Inflammatory macrophage treated with lipopolysaccharide for 4 hours (primary cell): Measurements from ENCODE around the gene EIF2AK3.
"Not testable (repeated sequence)": the region's sequence is repeated elsewhere in the genome, so short reads cannot be mapped to it uniquely, and the experiment has no call there.

Experiments used
- DNase-seq: peaks from one replicate; pipeline ENCODE4 v3.0.0-alpha.2; 2020

EIF2AK3 gene

DNA sequence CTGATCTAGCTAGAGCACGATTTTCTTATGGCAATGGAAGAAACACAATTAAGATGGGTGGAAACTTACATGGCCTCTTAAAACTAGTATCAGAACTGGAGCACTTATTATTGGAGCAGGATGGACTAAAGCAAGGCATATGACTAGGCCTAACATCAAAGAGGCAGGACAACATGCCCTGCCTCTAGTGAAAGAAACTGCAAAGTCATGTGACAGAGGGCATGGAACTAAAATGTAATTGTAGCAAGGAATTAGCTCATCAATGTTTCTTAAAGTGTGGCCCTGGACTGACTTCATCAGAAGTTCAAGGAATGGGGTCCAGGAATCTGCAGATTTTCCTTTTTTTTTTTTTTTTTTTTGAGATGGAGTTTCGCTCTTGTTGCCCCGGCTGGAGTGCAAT, 5.3 kb upstream of the EIF2AK3 start:
- no peak for DNase-seq

- DNase-seq, result no peak
These were observed 1.3 kb upstream of the EIF2AK3 start for GRCh38 chr2:88628571-88628939.

DNA sequence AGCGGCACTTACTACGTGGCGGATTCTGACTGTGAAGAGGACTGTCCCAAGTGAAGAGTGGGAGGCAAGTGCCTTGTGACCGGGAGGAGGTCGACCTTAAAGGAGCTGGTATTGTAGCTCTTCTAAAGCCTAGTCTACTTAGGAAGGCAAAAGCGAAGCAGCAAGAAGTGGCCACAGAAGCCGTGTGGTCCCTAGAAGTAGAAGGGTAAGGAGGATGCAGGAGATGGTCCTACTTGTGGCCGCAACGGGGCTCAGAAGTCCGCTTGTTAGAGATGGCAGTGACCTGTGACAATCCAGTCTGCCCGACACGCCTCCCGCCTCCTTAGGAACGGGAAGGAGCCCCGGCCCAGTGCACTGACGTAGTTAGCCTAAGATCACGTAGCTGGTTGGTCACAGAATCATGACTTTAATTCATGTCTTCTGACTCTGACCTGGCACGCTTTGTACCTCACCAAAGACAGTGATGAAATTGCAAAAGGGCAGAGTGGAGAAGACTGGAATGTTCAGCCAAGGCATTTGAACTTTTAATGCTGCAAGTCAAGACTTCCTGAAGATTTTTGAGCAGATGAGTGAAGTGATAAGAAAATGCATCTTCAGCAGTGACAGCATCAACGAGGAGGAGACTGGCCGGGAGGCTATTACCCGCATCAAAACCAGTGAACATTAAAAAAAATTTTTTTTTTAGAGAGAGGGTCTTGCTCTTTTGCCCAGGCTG, 749 bp upstream of the EIF2AK3 start:
- DNase-seq, result peak; percentile 99

DNA sequence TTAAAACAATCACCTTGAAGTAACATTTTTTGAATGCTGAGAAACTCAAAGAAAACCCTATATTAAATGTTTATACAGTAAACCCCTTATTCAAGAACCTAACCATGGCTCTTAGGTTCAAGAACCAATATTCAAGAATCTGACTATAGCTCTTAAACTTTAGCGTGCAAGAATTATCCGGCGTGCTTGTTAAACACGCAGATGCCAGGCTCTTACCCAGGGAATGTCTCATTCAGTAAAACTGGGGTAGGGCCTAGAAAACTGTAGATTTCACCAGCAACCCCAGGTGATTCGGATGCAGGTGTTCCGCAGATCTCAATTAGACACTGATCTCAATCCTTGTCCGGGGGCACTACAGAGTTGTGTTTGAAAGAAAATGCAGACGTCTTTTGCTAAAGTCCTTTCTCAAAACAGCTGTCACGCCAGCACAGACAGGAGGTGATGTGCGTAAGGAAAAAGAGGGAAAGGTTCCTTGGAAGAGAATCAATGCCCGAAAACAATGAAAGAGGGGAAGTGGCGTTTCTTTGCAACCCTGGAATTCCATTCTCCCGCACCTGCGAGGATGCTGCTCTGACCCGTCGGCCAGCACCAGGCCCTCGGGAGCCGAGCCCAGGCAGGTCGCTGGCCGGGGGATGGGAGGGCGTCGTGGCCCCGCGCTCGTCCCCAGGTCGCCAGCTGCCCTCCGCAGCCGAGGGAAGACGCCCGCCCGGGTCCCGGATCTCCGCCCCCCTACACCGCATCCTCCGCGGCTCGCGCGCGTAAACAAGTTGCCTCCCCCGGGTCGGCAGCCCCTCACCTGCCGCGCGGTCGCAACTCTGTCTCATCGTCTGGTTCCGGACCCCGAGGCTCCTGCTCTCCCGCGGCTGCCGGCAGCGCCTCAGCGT, 851 bp downstream of the EIF2AK3 start:
- DNase-seq, result no peak

DNA sequence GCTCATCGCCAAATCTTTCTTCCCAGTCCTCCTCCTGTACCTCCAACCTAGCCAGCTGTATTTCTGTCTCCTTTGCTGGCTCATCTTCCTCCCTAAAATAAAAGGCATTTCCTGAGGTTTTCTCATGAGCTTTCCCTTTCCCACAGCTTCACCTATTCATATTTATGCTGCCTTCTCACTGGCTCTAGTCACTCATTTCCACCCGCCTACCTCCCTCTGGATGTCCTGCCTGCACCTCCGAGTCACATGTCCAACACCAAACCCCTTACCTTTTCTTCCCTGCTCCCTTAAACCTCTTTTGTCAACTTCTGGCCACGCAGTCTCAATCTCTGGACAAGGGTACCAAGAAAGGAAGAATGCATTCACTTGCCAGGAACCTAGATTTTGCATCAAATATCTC, 2.8 kb downstream of the EIF2AK3 start:
- DNase-seq, result no peak

DNA sequence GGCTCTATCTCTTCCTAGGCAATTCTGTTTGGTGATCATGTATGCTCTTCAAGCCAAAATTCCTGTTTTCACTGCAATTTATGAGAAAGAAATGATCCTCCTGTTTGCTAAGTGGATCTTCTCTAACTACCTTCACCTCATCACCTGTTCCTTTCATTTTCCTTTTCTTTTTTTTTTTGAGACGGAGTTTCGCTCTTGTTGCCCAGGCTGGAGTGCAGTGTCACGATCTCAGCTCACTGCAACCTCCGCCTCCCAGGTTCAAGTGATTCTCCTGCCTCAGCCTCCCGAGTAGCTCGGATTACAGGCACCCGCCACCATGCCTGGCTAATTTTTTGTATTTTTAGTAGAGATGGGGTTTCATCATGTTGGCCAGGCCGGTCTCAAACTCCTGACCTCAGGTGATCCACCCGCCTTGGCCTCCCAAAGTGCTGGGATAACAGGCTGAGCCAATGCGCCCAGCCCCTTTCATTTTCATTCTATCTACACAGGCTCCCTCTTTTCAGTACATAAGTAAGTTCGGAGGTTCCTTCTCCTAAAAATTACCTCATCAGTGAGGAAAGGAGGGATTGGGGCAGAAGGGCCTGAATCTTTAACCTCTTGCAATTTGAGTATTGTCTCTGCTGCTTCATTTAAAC, 3.3 kb downstream of the EIF2AK3 start:
- DNase-seq, result not testable (repeated sequence)

DNA sequence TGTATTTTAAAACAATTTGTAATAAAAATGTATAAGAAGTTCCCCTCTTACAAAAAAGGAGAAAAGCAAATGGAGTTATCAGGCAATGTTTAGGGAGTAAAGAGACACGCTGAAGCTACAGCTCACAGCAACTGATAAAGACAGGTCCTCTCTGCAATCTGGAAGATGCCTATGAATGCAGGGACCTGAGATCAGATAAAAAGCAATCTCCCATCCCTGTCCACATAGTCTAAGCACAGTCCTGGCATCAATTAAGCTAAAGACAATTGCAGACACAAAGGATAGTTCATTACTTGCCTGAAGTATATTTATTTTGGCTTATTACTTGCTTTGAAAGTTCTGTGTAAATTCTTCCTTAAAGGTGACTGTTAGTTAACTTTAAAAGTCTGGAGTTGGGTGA, 5.0 kb downstream of the EIF2AK3 start:
- no peak for DNase-seq

- DNase-seq, result no peak
These were observed 5.8 kb downstream of the EIF2AK3 start for GRCh38 chr2:88621432-88621831.

GRCh38 chr2:88620015-88620414, 7.2 kb downstream of the EIF2AK3 start:
- DNase-seq, result no peak

DNA sequence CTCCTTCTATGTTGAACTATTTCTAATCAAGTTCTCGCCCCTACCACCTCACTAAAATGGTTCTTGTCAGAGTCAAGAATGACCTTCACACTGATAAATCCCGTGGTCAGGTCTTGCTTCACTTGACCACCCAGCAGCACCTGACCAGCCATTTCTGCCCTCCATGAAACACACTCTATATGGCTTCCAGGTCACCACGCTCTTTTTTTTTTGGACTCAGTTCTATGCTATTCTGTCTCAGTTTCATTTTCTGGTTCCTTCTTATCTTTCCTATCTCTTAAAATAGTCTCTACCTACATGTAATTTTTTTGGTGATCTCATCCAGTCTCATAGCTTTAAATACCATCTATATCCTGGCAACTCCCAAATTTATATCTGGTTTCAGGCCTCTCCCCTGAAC, 11.4 kb downstream of the EIF2AK3 start:
- peak; percentile 36 for DNase-seq

DNA sequence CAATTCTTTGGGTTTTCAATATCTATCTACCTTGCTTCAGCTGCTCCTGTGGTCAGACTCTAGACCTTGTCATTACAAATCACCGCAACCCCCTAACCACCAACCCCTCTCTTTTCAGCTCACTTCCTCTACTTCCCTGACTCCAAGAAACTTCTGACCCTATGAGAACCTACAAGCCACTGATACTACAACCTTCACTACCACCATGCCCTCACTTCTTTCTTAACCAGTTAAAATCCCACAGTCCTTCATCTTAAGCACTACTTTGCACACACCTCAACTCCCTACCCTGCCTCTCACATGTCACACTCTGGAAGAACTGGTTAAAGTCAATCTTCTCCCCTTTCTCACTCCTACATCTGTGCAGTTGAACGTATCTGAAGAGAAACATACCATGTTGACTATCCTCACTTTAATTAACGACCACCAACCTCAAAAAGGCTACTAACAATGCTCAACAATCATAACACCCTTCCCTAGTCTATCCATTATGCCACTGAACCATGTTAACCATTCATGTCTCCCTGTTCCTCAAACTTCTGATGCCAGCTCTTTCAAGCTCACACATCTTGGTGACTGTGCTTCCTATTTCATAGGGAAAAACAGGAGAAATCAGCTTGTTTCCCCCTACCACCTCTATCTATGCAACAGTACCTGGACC, 12.6 kb downstream of the EIF2AK3 start:
- DNase-seq, result no peak

DNA sequence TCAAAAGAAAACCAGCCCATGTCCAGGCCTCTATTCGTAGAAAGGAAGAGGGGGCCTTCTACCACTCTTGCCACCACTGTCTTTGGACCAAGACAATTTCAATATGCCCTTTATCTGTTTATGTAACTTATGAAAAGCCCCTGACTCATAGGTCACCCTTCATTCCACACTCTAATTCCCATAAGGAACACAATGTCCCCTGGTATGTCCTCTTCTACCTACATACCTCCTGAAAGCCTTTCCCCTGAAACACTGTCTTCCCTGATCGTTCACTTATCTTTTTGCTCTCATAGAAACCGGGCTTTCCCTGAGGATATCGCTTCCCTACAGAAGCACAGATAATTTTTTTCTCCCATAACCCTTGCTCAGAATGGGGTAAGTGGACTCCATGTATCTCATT, 13.3 kb downstream of the EIF2AK3 start:
- DNase-seq, result no peak

GRCh38 chr2:88608184-88608583, 19.1 kb downstream of the EIF2AK3 start:
- no peak for DNase-seq

GRCh38 chr2:88607416-88607815, 19.8 kb downstream of the EIF2AK3 start:
- no peak for DNase-seq

GRCh38 chr2:88606371-88607030, 20.8 kb downstream of the EIF2AK3 start:
- no peak for DNase-seq

DNA sequence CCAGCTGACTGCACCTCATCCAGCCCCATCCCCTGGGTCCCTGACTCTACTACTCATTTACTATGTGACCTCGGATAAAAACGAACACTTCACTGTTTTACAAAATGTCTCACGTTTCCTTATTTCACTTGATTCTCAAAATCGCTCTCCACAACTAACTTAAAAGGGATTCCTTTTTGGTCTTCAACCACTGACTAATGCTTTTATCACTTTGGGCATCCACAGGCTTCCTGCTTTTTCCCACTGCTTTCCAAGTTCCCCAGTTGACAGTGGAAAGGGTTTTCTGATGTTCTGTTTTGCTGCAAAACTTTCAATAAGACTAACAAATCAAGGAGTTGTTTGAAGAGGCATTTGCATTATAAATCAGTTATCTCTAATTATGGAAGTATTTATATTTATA, 24.1 kb downstream of the EIF2AK3 start:
- no peak for DNase-seq

GRCh38 chr2:88602022-88602421, 25.2 kb downstream of the EIF2AK3 start:
- DNase-seq, result no peak

DNA sequence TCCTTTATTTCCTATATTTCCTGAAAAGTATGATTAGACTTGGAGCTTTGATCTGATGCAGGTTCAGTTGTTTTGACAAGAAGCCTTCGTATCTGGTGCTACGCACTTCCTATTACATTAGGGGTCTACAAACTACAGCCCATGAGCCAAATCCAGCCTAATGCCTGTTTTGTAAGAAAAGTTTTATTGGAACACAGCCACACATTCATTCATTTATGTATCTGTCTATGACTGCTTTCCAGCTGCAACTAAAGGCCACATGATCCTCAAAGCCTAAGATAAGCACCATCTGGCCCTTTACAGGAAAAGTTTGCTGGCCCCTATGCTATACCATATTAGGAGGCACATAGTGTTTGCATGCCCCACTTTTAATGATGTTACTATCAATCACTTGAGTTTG, 26.0 kb downstream of the EIF2AK3 start:
- no peak for DNase-seq

GRCh38 chr2:88600038-88600465, 27.2 kb downstream of the EIF2AK3 start:
- peak; percentile 90 for DNase-seq

DNA sequence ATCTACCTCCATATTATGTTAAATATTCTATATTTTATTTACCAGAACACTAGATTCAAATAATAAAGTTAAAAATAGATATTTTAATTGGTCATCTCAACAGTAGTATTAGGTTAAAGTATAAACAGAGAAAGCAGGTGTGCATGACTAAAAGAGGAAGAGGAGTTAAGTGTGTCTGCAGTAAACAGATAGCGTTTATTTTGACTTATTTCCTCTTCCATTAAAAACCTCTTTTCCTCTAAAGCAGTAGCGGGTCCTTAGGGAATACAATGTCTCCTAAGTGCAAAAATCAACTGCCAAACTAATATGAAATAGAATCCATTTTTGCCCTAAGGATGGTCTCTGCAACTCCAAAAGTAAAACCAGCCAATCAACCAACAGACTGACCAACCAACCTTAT, 27.7 kb downstream of the EIF2AK3 start:
- no peak for DNase-seq

- no peak for DNase-seq
These were observed 30.1 kb downstream of the EIF2AK3 start for GRCh38 chr2:88597168-88597567.

- no peak for DNase-seq
These were observed 31.0 kb downstream of the EIF2AK3 start for GRCh38 chr2:88596141-88596830.
